Measurements from ENCODE around the gene HS2ST1.
"Not testable (repeated sequence)": the region's sequence is repeated elsewhere in the genome, so short reads cannot be mapped to it uniquely, and the experiment has no call there.

HS2ST1 gene

DNA sequence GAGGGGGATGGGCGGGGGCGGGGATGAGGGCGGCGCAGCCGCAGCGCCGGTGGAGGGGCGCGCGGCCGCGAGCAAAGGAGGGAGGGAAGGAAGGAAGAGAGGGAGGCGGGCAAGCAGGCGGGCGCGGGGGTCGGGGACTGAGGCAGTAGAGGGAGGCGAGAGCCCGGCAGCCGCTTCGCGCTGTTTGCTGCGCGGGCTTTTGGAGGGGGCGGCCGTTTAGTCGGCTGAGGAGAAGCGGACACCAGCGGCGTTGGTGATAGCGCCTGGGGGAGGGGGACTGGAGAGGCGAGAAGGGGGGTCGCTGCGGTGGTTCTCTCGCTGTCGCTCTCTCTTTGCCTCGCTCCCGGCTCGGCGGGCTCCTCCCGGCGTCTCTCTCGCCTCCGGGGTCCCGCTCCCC lies at the start of gene HS2ST1:
Gene HS2ST1 (plus strand): TSS at position 35 of the 397 bp plus-strand sequence.
- DNase-seq (ENCODE audit: low read depth in 4 of 4, low spot score in 1 of 4) = no peak

DNA sequence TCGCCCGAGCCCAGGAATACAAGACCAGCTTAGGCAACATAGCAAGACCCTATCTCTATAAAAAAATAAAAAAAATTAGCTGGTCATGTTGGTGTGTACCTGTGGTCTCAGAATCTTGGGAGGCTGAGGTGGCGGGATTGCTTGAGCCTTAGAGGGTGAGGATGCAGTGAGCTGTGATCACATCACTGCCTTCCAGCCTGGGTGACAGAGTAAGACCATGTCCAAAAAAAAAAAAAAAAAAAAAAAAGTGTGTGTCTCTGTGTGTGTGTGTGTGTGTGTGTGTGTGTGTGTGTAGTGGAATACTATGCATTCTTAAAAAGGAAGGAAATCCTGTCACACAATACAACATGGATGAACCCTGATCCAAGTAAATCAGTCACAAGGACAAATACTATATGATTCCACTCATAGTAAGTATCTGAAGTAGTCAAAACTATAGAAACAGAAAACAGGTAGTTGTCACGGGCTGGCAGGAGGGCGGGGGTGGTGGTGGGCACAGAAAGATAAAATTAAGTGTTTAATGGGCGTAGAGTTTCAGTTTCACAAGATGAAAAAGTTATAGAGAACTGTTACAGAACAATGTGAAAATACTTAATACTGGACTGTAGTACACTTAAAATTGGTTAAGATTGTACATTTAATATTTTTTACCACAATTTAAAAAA lies 48.3 kb upstream of the HS2ST1 start:
- DNase-seq (ENCODE audit: low read depth in 4 of 4, low spot score in 1 of 4) = no peak

- no peak for DNase-seq (ENCODE audit: low read depth in 4 of 4, low spot score in 1 of 4)
Measured at GRCh38 chr1:86866665-86867064, 47.8 kb upstream of the HS2ST1 start.

DNA sequence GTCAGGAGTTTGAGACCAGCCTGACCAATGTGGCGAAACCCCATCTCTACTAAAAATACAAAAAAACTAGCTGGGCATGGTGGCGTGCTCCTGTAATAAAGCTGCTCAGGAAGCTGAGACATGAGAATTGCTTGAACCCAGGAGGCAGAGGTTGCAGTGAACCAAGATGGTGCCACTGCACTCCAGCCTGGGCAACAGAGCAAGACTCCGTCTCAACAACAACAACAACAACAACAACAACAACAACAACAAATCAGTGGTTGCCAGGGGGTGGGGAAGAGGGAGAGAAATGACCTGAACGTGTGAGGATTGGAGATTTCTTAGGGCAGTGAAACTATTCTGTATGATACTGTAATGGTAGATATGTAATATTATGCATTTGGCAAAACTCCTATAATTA lies 47.2 kb upstream of the HS2ST1 start:
- not testable (repeated sequence) for DNase-seq (ENCODE audit: low read depth in 4 of 4, low spot score in 1 of 4)

- no peak for DNase-seq (ENCODE audit: low read depth in 4 of 4, low spot score in 1 of 4)
Measured at GRCh38 chr1:86868477-86868876, 46.0 kb upstream of the HS2ST1 start.

- no peak for DNase-seq (ENCODE audit: low read depth in 4 of 4, low spot score in 1 of 4)
Measured at GRCh38 chr1:86871001-86871400, 43.4 kb upstream of the HS2ST1 start.

GRCh38 chr1:86872086-86872485 lies 42.3 kb upstream of the HS2ST1 start:
- DNase-seq (ENCODE audit: low read depth in 4 of 4, low spot score in 1 of 4) = no peak

DNA sequence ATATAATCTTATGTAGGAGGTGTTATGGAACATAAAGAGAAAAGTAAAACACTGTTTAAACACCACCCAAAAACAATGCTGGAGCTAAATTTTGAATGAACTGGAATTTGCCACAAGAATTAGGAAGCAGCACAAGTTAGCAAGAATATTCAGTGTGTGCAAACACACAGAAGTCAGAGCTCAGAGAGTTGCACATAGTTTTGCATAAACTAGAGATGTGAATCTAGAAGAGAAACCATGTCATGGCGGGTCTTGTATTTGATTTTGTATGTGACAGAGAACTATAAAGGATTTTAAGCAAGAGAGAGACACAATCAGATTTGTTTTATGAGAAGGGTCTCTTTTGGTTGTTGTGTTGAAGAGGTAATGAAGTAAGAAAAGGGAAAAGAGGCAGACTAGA lies 38.7 kb upstream of the HS2ST1 start:
- no peak for DNase-seq (ENCODE audit: low read depth in 4 of 4, low spot score in 1 of 4)

DNA sequence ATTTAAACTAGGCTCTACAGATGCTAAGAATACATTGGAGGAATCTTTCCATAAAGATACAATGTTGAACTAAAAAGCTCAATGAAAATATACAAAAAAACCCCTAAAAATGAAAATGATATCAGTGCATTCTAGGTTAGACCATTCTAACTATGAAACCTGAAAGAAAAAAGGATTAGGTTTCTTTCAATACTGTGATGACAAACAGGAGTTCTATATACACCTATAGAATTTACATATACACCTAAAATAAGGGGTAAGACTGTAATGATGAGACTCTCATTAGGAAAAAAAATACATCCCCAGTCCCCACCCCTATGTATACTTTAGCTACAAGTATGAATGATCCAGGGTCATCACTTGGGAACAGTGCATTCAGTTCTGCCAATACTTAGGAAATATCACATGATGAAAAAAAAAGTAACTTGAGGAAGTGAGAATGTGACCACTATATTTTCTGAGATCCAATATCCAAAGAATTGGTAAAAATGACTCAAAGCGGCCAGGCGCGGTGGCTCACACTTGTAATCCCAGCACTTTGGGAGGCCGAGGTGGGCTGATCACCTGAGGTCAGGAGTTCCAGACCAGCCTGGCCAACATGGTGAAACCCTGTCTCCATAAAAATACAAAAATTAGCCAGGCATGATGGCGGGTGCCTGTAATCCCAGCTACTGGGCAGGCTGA lies 26.8 kb upstream of the HS2ST1 start:
- no peak for DNase-seq (ENCODE audit: low read depth in 4 of 4, low spot score in 1 of 4)

DNA sequence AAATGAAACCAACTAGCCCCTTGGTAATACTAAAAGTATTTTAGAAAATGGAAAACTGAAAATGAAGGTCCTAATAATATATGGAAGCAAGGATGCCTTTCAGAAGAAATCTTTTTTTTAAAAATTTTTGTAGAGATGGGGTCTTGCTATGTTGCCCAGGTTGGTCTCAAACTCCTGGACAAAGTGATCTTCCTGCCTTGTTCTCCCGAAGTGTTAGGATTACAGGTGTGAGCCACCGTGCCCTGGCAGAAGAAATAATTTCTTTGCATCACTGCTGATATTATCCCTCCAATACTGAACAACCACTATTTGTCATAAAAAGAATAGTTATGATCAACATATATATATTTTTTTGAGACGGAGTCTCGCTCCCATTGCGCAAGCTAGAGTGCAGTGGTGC lies 26.1 kb upstream of the HS2ST1 start:
- DNase-seq (ENCODE audit: low read depth in 4 of 4, low spot score in 1 of 4) = no peak

GRCh38 chr1:86899401-86899800 lies 15.0 kb upstream of the HS2ST1 start:
- DNase-seq (ENCODE audit: low read depth in 4 of 4, low spot score in 1 of 4) = not testable (repeated sequence)

GRCh38 chr1:86905875-86906274 lies 8.6 kb upstream of the HS2ST1 start:
- DNase-seq (ENCODE audit: low read depth in 4 of 4, low spot score in 1 of 4) = no peak

- DNase-seq (ENCODE audit: low read depth in 4 of 4, low spot score in 1 of 4) = no peak
Measured at GRCh38 chr1:86906419-86906818, 8.0 kb upstream of the HS2ST1 start.

DNA sequence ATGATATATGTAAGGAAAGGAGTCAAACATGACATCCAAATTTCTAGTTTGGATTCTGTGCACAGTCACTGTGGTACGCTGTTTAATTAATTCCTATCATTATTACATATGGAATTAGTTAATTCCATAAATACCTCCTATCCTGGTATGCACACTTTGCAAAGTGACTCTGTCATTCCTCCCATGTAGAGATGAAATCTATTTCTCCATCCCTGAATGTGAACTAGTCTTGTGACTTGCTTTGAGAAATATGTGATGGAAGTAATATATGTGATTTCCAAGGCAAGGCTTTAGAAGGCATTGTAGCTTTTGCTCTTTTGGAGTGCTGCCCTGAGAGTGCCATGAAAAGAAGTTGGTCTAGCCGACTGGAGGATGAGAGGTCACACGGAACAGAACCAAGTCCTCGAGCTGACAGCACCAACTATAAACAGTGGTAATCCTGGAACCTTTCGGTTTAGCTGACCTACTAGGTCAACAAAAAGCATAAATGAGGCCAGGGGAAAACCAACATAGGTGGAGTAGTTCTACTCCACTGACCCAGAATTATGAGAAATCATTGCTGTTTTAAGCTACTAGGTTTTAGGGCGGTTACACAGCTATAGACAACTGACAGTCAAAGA lies 2.0 kb upstream of the HS2ST1 start:
- DNase-seq (ENCODE audit: low read depth in 4 of 4, low spot score in 1 of 4) = no peak

DNA sequence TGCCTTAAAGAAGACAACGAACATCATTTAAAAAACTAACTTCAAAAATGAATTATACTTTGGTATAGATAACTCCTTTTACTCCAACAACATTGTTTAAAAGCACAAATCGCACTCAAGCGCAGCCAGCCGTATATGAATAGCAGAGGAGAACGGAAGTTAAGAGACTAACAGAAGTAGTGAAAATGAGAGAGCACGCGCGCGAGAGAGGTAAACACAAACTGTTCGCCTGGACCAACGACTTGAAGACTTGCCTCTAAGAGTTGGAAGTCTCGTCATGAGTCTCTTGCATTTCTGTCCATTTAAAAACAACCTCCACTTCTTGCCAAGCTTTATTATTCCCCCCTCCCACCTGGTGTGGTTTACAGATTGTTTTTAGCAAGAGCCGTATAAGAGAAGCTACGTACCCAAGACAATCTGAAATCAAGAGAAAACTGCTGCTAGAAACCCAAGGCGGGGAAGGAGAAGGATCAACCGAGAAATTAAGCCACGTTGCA lies 988 bp upstream of the HS2ST1 start:
- peak; percentile 3 to 14 (median 4) for DNase-seq (ENCODE audit: low read depth in 4 of 4, low spot score in 1 of 4)

GRCh38 chr1:86913896-86914600 lies 387 bp upstream of the HS2ST1 start, which contains the start of gene SELENOF:
Gene SELENOF (minus strand): TSS chr1:86914126. CDS start chr1:86914111, 15 bp downstream.
- peak; percentile 96 to 99 (median 98) for DNase-seq (ENCODE audit: low read depth in 4 of 4, low spot score in 1 of 4)

DNA sequence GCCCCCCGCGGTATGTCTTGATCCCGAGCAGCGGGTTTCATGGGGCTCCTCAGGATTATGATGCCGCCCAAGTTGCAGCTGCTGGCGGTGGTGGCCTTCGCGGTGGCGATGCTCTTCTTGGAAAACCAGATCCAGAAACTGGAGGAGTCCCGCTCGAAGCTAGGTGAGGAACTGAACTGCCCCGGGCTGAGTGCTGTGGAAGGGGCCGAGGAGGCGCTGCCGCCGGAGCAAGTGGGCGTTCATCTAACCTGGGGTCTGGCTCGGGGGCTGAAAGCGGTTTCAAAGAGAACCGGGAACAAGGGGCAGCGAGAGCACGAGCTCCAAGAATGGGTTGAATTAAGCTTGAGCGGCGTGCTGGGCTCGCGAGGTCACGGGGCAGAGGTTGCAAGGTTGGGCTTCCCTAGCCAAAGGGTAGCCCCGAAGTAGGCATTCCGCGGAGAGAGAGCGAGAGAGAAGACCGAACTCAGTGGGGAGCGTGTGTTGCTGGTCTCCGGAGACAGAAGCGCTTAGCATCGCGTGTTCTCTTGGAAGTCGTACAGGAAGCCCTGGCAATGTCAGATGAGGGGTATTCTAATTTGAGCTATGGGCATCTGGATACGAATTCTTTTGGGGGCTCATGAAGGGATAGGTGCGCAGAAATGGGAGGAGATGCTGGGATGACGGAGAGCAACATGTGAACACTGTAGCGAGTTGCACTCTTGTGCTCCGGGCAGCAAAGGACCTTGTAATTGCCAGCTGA lies 732 bp downstream of the HS2ST1 start:
- peak; percentile 13 to 21 (median 17) for DNase-seq (ENCODE audit: low read depth in 4 of 4, low spot score in 1 of 4)

- peak in 2 of 4 experiments; percentile 2 to 13 for DNase-seq (ENCODE audit: low read depth in 4 of 4, low spot score in 1 of 4)
Measured at GRCh38 chr1:86915737-86916235, 1.4 kb downstream of the HS2ST1 start.

- DNase-seq (ENCODE audit: low read depth in 4 of 4, low spot score in 1 of 4) = no peak
Measured at GRCh38 chr1:86916752-86917151, 2.3 kb downstream of the HS2ST1 start.

- no peak for DNase-seq (ENCODE audit: low read depth in 4 of 4, low spot score in 1 of 4)
Measured at GRCh38 chr1:86922445-86922844, 8.0 kb downstream of the HS2ST1 start.

Measured in stimulated activated CD4-positive, alpha-beta T cell treated with anti-CD3 and anti-CD28 coated beads, Interleukin-1b, Interleukin-23, amount 100 ng/mL, for 24 hours (primary cell).